Tibial nerve (tissue), 4 donors: ENCODE data around the gene ATP1B3.
"Not testable (repeated sequence)": the region's sequence is repeated elsewhere in the genome, so short reads cannot be mapped to it uniquely, and the experiment has no call there.

ENCODE experiments used
- EP300 ChIP-seq, 2 donors: sonication (generic); formaldehyde crosslinking; IDR thresholded peaks; one replicate each; pipeline ENCODE4 v1.6.1; 2017; ENCODE audit warnings: antibody characterized with exemption in 2 of 2, mild to moderate bottlenecking in 1 of 2
- POLR2A ChIP-seq, 2 donors: fragments of 450-650 bp; IDR thresholded peaks; one replicate each; pipeline ENCODE4 v1.6.1; 2017; ENCODE audit warnings: antibody characterized with exemption in 2 of 2, mild to moderate bottlenecking in 2 of 2, moderate library complexity in 2 of 2
- TF ChIP-seq, protein P1 (sequence below), 5 experiments: fragments of 200-600 bp in 3 of 5; fragments of 450-650 bp in 2 of 5; sonication (generic) in 3 of 5; IDR thresholded peaks; one replicate each; pipeline ENCODE4 v1.5.1; 2016 to 2019; ENCODE audit warnings: antibody characterized with exemption in 5 of 5, mild to moderate bottlenecking in 3 of 5, moderate library complexity in 2 of 5

DNA sequence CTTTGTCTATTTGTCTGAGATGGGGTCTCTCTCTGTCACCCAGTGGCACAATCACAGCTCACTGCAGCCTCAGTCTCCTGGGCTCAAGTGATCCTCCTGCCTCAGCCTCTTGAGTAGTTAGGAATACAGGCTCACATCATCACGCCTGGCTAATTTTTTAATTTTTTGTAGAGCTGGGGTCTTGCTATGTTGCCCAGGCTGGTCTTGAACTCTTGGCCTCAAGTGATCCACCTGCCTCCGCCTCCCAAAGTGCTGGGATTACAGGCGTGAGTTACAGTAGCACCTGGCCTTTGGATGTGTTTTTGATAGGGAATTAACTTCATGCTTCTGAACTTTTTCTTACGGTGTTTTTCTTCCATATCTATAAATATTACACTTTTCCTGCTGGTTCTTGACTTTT lies 33.5 kb downstream of the ATP1B3 start:
- TF ChIP-seq, protein P1, sequence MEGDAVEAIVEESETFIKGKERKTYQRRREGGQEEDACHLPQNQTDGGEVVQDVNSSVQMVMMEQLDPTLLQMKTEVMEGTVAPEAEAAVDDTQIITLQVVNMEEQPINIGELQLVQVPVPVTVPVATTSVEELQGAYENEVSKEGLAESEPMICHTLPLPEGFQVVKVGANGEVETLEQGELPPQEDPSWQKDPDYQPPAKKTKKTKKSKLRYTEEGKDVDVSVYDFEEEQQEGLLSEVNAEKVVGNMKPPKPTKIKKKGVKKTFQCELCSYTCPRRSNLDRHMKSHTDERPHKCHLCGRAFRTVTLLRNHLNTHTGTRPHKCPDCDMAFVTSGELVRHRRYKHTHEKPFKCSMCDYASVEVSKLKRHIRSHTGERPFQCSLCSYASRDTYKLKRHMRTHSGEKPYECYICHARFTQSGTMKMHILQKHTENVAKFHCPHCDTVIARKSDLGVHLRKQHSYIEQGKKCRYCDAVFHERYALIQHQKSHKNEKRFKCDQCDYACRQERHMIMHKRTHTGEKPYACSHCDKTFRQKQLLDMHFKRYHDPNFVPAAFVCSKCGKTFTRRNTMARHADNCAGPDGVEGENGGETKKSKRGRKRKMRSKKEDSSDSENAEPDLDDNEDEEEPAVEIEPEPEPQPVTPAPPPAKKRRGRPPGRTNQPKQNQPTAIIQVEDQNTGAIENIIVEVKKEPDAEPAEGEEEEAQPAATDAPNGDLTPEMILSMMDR (IDR thresholded peaks at IDR 0.05) = not testable (repeated sequence)
- not testable (repeated sequence) for TF ChIP-seq EP300, POLR2A (IDR thresholded peaks at IDR 0.05)
